ENCODE results near the gene SMYD5. TPM values are rescaled to one million over a fixed set of nuclear protein-coding genes. Genes with fewer than 3 reads are reported as not detected.

SMYD5 gene
- total RNA-seq, 1 experiment from 2014 or later = 54.5 TPM

DNA sequence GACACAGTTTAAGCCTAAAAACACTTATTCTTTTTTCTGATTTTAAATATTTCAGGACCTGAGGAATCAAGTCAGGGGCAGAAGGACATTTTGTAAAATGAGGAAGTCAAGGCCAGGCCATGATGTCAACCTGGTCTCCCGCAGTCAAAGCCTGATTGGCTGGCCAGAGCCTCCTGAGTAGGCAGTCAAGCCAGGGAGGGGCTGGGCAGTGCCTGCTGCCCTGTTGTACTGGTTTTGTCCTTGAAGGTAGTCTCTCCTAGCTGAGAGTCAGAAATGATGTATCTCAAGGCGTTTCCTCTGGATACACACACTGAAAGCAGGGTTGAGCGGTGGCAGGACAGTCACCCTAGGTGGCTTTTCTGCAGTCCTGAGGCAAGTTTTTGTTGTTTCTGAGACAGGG, 39.9 kb downstream of the SMYD5 start:
- CTCF ChIA-PET = no interaction called here
- H3K36me3 ChIP-seq (ENCODE audit: insufficient read depth, low read length, poor library complexity, severe bottlenecking) = peaks cover 59% of the 10 kb centered on the region
- POLR2A ChIA-PET (ENCODE audit: low non-redundant PET) = no interaction called here

DNA sequence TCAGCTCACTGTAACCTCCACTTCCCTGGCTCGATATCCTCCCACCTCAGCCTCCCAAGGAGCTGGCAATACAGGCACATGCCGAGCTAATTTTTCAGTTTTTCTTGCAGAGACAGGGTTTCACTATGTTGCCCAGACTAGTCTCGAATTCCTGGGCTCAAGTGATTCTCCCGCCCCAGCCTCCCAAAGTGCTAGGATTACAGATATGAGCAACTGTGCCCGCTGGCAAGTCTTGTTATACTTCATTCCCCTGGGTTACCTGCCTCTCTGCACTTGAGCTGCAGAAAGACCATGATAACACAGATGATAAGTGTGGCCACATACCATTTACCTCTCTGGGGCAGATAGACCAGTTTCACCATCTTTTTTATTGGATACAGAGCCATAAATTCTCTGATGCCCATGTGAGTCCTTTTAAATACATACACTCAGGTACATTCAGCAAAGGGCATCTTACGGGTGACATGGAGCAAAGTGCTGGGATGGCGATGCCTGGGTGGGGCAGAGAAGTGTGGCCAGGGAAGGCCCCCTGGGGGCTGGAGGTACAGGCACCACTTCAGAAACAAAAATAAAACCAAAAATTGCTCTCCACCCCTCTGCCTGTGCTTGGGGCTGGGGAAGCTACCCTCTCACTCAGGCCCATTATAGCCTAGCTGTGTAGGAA, 40.4 kb downstream of the SMYD5 start:
- POLR2A ChIA-PET (ENCODE audit: low non-redundant PET) = no interaction called here
- TF ChIP-seq, protein P1, sequence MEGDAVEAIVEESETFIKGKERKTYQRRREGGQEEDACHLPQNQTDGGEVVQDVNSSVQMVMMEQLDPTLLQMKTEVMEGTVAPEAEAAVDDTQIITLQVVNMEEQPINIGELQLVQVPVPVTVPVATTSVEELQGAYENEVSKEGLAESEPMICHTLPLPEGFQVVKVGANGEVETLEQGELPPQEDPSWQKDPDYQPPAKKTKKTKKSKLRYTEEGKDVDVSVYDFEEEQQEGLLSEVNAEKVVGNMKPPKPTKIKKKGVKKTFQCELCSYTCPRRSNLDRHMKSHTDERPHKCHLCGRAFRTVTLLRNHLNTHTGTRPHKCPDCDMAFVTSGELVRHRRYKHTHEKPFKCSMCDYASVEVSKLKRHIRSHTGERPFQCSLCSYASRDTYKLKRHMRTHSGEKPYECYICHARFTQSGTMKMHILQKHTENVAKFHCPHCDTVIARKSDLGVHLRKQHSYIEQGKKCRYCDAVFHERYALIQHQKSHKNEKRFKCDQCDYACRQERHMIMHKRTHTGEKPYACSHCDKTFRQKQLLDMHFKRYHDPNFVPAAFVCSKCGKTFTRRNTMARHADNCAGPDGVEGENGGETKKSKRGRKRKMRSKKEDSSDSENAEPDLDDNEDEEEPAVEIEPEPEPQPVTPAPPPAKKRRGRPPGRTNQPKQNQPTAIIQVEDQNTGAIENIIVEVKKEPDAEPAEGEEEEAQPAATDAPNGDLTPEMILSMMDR (conservative IDR thresholded peaks at IDR 0.05; ENCODE audit: low read depth, low read length) = no peak
- no peak for TF ChIP-seq EZH2 (IDR thresholded peaks at IDR 0.05; ENCODE audit: borderline replicate concordance, low read depth, low read length, poor library complexity, severe bottlenecking)
- no peak overlapping the region for H3K27ac ChIP-seq (ENCODE audit: low read depth, low read length, poor library complexity, severe bottlenecking)
- no peaks in the 10 kb centered on the region for H3K4me1 ChIP-seq (ENCODE audit: insufficient read depth, low read length, poor library complexity, severe bottlenecking)
- H3K9me3 ChIP-seq (ENCODE audit: low read depth, low read length, poor library complexity, severe bottlenecking) = no peaks in the 10 kb centered on the region
- no TSS peak for BruUV-seq (replicated peaks)
- no peaks in the 10 kb centered on the region for H3K27me3 ChIP-seq (replicated peaks; ENCODE audit: insufficient read depth, low read depth, low read length, poor library complexity)
- peaks cover 53% of the 10 kb centered on the region for H3K36me3 ChIP-seq (ENCODE audit: insufficient read depth, low read length, poor library complexity, severe bottlenecking)
- DNase-seq (ENCODE audit: low spot score) = no peak
- no peak overlapping the region for H3K4me3 ChIP-seq (ENCODE audit: low read depth, low read length, poor library complexity, severe bottlenecking)
- intact Hi-C loops (cut with micrococcal nuclease; ENCODE audit: unreplicated experiment) = no loop called here
- CTCF ChIA-PET = no interaction called here

More for the DNA sequence above, 39.9 kb downstream of the SMYD5 start:
- Histone ChIP-seq H3K4me1 (ENCODE audit: insufficient read depth, low read length, poor library complexity, severe bottlenecking) (no peaks in the 10 kb centered on the region), H3K4me3 (ENCODE audit: low read depth, low read length, poor library complexity, severe bottlenecking) (no peak overlapping the region), H3K9me3 (ENCODE audit: low read depth, low read length, poor library complexity, severe bottlenecking) (no peaks in the 10 kb centered on the region), H3K27ac (ENCODE audit: low read depth, low read length, poor library complexity, severe bottlenecking) (no peak overlapping the region), H3K27me3 (replicated peaks; ENCODE audit: insufficient read depth, low read depth, low read length, poor library complexity) (no peaks in the 10 kb centered on the region)
- DNase-seq (ENCODE audit: low spot score) = no peak
- no TSS peak for BruUV-seq (replicated peaks)
- TF ChIP-seq EZH2 (IDR thresholded peaks at IDR 0.05; ENCODE audit: borderline replicate concordance, low read depth, low read length, poor library complexity, severe bottlenecking) = no peak
- TF ChIP-seq, protein P1 (conservative IDR thresholded peaks at IDR 0.05; ENCODE audit: low read depth, low read length) = no peak
- intact Hi-C loops (cut with micrococcal nuclease; ENCODE audit: unreplicated experiment) = no loop called here

DNA sequence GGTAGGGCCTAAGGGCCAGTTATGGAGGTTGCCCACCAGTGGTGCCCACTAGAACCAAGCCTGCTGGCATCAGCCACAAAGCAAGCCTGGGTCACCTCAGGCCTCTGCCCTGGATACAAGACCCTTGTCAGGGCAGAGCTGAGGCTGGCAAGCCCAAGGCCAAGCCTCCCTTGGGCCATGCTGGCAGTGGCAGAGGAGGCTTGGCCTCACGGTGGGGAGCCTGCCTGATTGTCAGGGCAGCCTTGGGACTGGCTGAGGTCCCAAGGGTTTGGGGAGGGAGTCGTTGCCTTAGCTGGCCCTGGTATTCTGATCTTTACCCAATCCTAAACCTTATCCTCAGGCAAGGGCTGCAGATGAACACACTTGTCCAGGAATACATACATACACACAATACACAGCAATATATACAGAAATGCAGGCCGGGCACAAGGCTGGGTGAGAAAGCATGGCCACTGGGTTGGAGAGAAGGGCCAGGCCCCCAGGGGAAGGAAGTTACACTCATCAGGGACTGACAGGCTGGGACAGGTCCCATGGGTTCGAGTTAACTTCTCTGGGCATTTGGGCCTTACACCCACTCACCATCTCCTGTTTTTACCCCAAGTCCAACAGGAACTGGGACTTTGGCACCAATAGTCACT, 41.1 kb downstream of the SMYD5 start:
- Histone ChIP-seq H3K36me3 (ENCODE audit: insufficient read depth, low read length, poor library complexity, severe bottlenecking) (peaks cover 47% of the 10 kb centered on the region), H3K4me1 (ENCODE audit: insufficient read depth, low read length, poor library complexity, severe bottlenecking) (no peaks in the 10 kb centered on the region), H3K27me3 (replicated peaks; ENCODE audit: insufficient read depth, low read depth, low read length, poor library complexity) (no peaks in the 10 kb centered on the region), H3K27ac (ENCODE audit: low read depth, low read length, poor library complexity, severe bottlenecking) (no peak overlapping the region), H3K9me3 (ENCODE audit: low read depth, low read length, poor library complexity, severe bottlenecking) (no peaks in the 10 kb centered on the region), H3K4me3 (ENCODE audit: low read depth, low read length, poor library complexity, severe bottlenecking) (no peak overlapping the region)
- POLR2A ChIA-PET (ENCODE audit: low non-redundant PET) = no interaction called here
- BruUV-seq (replicated peaks) = no TSS peak
- DNase-seq (ENCODE audit: low spot score) = no peak
- intact Hi-C loops (cut with micrococcal nuclease; ENCODE audit: unreplicated experiment) = no loop called here
- CTCF ChIA-PET = no interaction called here
- no peak for TF ChIP-seq EZH2 (IDR thresholded peaks at IDR 0.05; ENCODE audit: borderline replicate concordance, low read depth, low read length, poor library complexity, severe bottlenecking)
- TF ChIP-seq, protein P1 (conservative IDR thresholded peaks at IDR 0.05; ENCODE audit: low read depth, low read length) = no peak

All from A673 (cell line).